ENCODE measurements around the gene NSUN7.
A peak's percentile ranks its signal among the peaks of the same experiment; 100 is the strongest.
"Not testable (repeated sequence)": the region's sequence is repeated elsewhere in the genome, so short reads cannot be mapped to it uniquely, and the experiment has no call there.

NSUN7 gene, protein sequence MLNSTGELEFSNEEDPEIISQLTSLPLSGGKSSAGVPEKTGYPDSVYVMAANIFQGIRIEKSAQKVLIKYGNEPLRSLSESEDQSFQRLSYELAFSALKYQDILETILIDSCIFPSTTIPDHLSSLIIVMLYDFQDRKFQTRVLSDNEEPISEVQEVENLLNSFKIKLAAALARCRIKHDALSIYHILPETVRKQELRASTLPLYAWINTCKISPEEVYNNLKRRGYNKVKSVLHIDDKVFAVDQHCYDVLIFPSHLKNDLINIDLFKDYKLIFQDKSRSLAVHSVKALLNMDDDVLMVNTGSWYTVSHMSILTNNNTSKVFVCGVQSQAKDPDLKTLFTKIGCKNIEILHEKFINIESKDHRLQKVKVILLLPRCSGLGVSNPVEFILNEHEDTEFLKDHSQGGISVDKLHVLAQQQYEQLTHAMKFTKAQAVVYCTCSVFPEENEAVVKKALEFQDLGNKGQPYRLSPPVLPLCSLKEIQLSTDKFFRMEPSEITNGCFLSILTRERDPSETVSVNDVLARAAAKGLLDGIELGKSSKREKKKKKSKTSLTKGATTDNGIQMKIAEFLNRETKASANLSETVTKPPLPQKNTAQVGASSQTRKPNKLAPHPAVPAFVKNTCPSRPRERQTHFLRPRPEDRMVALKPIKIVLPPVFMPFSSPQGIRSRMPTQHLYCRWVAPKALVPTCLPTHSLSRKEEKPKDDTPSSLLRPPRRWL

DNA sequence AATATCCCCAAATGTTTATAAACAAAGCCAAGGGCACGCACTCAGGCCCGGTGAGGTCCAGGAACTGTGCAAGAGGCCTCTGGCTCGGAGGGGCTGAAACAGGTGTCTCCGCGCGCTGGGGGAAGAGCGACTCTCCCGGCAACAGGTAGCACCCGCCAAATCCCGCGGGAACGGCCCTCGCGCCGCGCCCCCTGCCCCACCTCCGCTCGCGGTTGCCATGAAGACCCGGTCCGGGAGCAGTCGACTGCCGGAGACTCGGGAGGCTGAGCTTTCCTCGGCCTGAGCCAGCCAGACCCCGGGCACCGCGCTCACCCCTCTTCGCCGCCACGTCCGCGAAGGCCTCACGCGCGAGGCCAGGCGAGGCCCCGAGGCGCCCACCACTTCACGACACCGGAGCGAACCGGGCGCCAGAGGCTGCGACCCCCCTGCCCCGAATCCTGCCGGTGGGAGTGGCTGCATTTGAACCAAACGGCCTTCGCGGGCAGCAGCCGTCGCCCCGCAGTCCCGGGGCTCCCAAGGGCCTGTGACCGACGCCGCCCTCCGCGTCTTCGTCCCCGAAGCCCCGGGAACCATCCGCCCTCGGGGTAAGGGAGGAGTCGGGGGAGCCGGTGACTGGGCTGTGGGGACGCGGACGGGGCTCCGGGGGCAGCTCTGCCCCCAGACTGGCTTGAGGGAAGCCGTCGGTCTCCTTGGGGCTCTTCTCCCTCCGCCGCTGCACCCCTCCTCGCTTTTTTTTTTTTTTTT lies at the start of gene NSUN7:
NSUN7 (plus strand) TSS at position 239 of the 744 bp plus-strand sequence. CDS start 739 bp downstream, outside the sequence.
- TF ChIP-seq, protein P1, sequence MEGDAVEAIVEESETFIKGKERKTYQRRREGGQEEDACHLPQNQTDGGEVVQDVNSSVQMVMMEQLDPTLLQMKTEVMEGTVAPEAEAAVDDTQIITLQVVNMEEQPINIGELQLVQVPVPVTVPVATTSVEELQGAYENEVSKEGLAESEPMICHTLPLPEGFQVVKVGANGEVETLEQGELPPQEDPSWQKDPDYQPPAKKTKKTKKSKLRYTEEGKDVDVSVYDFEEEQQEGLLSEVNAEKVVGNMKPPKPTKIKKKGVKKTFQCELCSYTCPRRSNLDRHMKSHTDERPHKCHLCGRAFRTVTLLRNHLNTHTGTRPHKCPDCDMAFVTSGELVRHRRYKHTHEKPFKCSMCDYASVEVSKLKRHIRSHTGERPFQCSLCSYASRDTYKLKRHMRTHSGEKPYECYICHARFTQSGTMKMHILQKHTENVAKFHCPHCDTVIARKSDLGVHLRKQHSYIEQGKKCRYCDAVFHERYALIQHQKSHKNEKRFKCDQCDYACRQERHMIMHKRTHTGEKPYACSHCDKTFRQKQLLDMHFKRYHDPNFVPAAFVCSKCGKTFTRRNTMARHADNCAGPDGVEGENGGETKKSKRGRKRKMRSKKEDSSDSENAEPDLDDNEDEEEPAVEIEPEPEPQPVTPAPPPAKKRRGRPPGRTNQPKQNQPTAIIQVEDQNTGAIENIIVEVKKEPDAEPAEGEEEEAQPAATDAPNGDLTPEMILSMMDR (conservative IDR thresholded peaks at IDR 0.05) = no peak
- TF ChIP-seq ZFX (IDR thresholded peaks at IDR 0.05) = no peak
- no peak within 1 kb of the TSS for H3K27ac ChIP-seq

DNA sequence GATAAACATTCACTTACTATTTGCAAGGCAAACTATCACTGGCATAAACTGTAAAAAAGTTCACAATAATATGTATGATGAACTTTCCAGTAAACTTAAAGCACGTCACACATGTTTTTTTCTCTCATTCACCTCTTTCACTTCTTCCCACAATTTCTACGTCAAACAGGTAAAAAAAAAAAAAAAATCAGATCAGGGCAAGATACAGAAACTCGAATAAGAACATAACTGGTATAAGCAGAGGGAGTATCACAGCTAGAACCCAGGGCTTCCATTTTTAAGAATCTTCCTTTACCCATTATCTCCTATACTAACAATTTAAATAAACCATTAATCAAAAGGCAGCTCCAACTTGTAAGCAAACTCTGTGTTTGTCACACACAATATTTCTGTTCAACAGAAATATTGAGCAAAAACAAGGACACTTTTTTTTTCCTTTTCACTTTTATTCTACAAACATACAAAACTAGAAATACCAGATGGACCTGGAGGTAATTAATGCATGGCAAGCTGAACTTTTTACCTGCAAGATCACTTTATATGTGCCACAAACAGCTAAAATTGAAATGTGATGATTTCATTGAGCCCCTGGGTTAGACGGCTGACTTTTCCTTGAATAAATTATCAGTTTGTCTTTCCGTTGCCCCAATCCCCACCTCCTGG lies 47.5 kb upstream of the NSUN7 start:
- TF ChIP-seq ZFX (IDR thresholded peaks at IDR 0.05) = no peak
- TF ChIP-seq, protein P1 (conservative IDR thresholded peaks at IDR 0.05) = no peak
- H3K27ac ChIP-seq = peak overlapping the region; percentile 20; the same call in 1 of the 2 replicates

DNA sequence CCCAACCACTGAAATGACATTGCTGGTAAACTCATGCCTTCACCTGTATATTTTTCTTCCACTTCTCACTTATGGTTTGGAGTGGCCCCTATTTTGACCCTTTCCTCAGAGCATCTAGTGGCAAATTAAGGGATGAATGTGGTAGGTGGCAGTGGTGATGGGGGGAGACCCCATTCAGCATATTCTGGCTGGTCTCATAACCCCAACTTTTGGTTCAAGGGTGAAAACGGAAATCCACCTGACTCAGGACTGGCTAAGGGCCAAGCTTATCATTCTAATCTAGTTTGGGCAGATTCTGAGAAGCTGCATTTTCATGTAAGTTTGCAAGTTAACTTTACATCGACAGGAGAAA lies 47.0 kb upstream of the NSUN7 start:
- TF ChIP-seq, protein P1 (conservative IDR thresholded peaks at IDR 0.05) = no peak
- TF ChIP-seq ZFX (IDR thresholded peaks at IDR 0.05) = no peak
- H3K27ac ChIP-seq = peak overlapping the region; percentile 20; the same call in 1 of the 2 replicates

DNA sequence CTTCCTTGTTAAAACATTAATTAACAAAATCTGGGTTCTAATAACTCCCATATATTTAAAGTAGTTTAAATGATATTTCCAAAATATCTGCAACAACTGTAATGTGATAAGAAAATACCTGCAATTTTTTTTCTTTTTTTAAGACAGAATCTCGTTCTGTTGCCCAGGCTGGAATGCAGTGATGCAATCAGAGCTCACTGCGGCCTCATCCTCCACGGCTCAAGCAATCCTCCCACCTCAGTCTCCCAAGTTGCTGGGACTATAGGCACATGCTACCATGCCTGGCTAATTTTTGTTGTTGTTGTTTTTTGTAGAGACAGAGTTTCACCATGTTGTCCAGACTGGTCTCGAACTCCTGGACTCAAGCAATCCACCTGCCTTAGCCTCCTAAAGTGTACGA lies 45.7 kb upstream of the NSUN7 start:
- no peak overlapping the region for H3K27ac ChIP-seq
- TF ChIP-seq, protein P1 (conservative IDR thresholded peaks at IDR 0.05) = no peak
- no peak for TF ChIP-seq ZFX (IDR thresholded peaks at IDR 0.05)

DNA sequence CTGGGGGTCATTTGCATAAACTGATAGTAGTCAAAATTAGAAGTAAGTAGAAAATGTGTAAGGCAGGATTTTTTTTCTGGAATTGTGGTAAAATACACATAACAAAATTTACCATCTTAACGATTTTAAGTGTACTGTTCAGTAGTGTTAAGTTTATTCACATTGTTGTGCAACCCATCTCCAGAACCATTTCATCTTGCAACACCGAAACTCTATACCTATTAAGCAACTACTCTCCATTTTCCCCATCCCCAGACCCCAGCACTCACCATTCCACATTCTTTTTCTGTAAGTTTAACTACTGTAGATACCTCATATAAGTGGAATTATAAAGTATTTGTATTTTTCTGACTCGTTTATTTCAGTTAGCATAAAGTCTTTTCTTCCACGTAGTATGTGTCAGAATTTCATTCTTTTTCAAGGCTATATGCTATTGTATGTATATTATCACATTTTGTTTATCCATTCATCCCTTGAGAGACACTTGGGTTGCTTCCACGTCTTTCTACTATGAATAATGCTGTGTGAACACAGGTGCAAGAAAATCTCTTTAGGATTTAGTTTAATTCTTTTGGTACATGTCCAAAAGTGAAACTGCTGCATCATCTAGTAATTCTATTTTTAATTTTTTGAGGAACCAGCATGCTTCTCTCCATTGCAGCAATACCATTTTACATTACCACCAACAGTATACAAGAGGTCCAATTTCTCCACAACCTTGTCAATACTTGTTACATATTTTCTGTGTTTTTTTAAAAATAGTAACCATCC lies 39.1 kb upstream of the NSUN7 start:
- no peak overlapping the region for H3K27ac ChIP-seq

DNA sequence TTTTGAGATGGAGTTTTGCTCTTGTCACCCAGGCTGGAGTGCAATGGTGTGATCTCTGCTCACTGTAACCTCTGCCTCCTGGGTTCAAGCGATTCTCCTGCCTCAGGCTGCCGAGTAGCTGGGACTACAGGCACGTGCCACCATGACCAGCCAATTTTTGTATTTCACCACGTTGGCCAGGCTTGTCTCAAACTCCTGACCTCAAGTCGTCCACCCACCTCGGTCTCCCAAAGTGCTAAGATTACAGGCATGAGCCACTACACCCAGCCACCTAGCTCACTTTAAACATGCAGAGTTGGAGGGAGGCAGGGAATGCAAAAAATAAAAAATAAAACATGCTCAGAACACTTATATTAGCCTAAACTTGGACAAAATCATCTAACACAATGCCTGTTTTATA lies 36.8 kb upstream of the NSUN7 start:
- not testable (repeated sequence) for H3K27ac ChIP-seq

More for the DNA sequence above, 39.1 kb upstream of the NSUN7 start:
- TF ChIP-seq ZFX (IDR thresholded peaks at IDR 0.05) = no peak
- TF ChIP-seq, protein P1 (conservative IDR thresholded peaks at IDR 0.05) = no peak

DNA sequence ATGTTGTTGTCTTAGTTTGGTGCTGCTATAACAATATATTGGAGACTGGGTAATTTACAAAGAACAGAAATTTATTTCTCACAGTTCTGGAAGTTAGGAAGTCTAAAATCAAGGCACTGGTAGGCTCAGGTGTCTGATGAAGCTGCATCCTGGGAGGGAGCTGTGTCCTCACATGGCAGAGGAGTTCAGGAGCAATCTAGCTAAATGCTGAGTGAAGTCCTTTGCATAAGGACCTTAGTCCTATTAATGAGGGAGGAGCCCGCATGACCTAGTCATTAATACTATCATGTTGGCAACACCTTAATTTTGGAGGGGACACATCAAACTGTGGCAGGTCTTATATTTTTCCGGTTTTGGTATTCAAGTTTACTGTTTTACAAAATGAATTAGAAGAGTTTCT lies 36.0 kb upstream of the NSUN7 start:
- TF ChIP-seq, protein P1 (conservative IDR thresholded peaks at IDR 0.05) = no peak
- TF ChIP-seq ZFX (IDR thresholded peaks at IDR 0.05) = no peak
- H3K27ac ChIP-seq = no peak overlapping the region
